ENCODE data around the gene SLC29A2.

SLC29A2 gene

GRCh38 chr11:66317322-66317722, 54.2 kb downstream of the SLC29A2 start:
- no peak for TF ChIP-seq CTCF (IDR thresholded peaks at IDR 0.05; ENCODE audit: low read depth, low read length, missing control alignments)
- peak; percentile 36 for DNase-seq (ENCODE audit: extremely low read depth, low read depth)
- no peak overlapping the region; the same call in 1 of the 2 replicates for H3K4me3 ChIP-seq (replicated peaks; ENCODE audit: low read depth, low read length)

- TF ChIP-seq CTCF (IDR thresholded peaks at IDR 0.05; ENCODE audit: low read depth, low read length, missing control alignments), result no peak
- no peak for DNase-seq (ENCODE audit: extremely low read depth, low read depth)
- H3K4me3 ChIP-seq (replicated peaks; ENCODE audit: low read depth, low read length), result peak within 1 kb of the TSS; percentile 58
Measured at GRCh38 chr11:66316849-66317251, 54.7 kb downstream of the SLC29A2 start, which contains the start of gene CD248. Gene CD248 (minus strand): TSS chr11:66317044. CDS start chr11:66317027, 17 bp downstream.

- H3K4me3 ChIP-seq (replicated peaks; ENCODE audit: low read depth, low read length), result peak overlapping the region; percentile 58
- TF ChIP-seq CTCF (IDR thresholded peaks at IDR 0.05; ENCODE audit: low read depth, low read length, missing control alignments), result no peak
- no peak for DNase-seq (ENCODE audit: extremely low read depth, low read depth)
Measured at GRCh38 chr11:66315921-66316811, 55.4 kb downstream of the SLC29A2 start.

- H3K4me3 ChIP-seq (replicated peaks; ENCODE audit: low read depth, low read length), result peak overlapping the region; percentile 58
- TF ChIP-seq CTCF (IDR thresholded peaks at IDR 0.05; ENCODE audit: low read depth, low read length, missing control alignments), result no peak
- no peak for DNase-seq (ENCODE audit: extremely low read depth, low read depth)
Measured at GRCh38 chr11:66315498-66315885, 56.1 kb downstream of the SLC29A2 start.

- DNase-seq (ENCODE audit: extremely low read depth, low read depth), result no peak
- no peak for TF ChIP-seq CTCF (IDR thresholded peaks at IDR 0.05; ENCODE audit: low read depth, low read length, missing control alignments)
- peak overlapping the region; percentile 58 for H3K4me3 ChIP-seq (replicated peaks; ENCODE audit: low read depth, low read length)
Measured at GRCh38 chr11:66314561-66315497, 56.7 kb downstream of the SLC29A2 start.

- H3K4me3 ChIP-seq (replicated peaks; ENCODE audit: low read depth, low read length), result peak overlapping the region; percentile 58
- TF ChIP-seq CTCF (IDR thresholded peaks at IDR 0.05; ENCODE audit: low read depth, low read length, missing control alignments), result no peak
- DNase-seq (ENCODE audit: extremely low read depth, low read depth), result no peak
Measured at GRCh38 chr11:66314186-66314501, 57.4 kb downstream of the SLC29A2 start.

Data from HFF-Myc (cell line).